ENCODE results near the gene EML4.

The EML4 gene

DNA sequence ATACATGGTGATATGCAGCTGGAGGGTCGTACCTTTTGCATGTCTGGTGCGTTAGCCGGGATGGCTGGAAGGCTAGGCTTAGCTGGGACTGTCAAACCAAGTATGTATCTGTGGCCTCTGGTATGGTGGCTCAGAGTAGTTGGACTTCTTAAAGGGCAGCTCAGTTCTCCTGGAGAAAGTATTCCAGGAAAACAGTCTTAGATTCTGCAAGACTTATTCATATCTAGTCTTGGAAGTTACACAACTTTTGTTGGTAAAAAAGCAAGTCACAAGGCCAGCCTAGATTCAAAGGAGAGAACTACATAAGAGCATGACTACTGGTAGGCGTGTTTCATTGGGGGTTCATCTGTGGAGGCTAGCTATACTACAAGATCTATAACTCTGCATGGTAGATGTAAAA lies 45.5 kb downstream of the EML4 start:
- no peak for TF ChIP-seq ZFX (IDR thresholded peaks at IDR 0.05)
- no peak for TF ChIP-seq CTCF (conservative IDR thresholded peaks at IDR 0.05)

DNA sequence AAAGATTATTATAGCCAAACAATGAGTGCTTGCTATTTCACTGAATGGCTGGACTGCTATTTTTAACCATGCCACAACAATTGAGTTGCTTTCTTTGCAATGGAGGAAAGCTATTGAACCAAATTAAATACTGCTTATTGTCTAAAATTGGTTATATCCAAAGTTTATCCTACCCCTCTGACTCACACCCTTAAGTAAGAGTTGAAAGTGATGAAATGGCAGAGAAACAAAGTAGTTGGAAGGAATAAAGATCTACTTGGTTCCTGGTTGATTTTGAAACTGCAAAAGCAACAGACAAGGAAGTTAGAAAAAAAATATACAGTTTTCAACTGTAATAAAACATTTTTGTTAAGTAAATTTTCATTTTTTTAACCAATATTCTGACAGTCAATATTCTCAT lies 47.5 kb downstream of the EML4 start:
- no peak overlapping the region for H3K27ac ChIP-seq
- TF ChIP-seq CTCF (conservative IDR thresholded peaks at IDR 0.05): no peak
- TF ChIP-seq ZFX (IDR thresholded peaks at IDR 0.05): no peak

More for the DNA sequence above, 45.5 kb downstream of the EML4 start:
- H3K27ac ChIP-seq: no peak overlapping the region

GRCh38 chr2:42217307-42217706 lies 48.2 kb downstream of the EML4 start:
- no peak overlapping the region for H3K27ac ChIP-seq
- TF ChIP-seq CTCF (conservative IDR thresholded peaks at IDR 0.05) (no peak), ZFX (IDR thresholded peaks at IDR 0.05) (no peak)

- TF ChIP-seq ZFX (IDR thresholded peaks at IDR 0.05) (no peak), CTCF (conservative IDR thresholded peaks at IDR 0.05) (no peak)
- H3K27ac ChIP-seq: no peak overlapping the region
Measured at GRCh38 chr2:42217914-42218313, 48.8 kb downstream of the EML4 start.

GRCh38 chr2:42218712-42219111 lies 49.6 kb downstream of the EML4 start:
- no peak overlapping the region for H3K27ac ChIP-seq
- no peak for TF ChIP-seq CTCF (conservative IDR thresholded peaks at IDR 0.05)
- TF ChIP-seq ZFX (IDR thresholded peaks at IDR 0.05): no peak

- H3K27ac ChIP-seq: no peak overlapping the region
- TF ChIP-seq CTCF (conservative IDR thresholded peaks at IDR 0.05) (no peak), ZFX (IDR thresholded peaks at IDR 0.05) (no peak)
Measured at GRCh38 chr2:42219160-42219559, 50.0 kb downstream of the EML4 start.

GRCh38 chr2:42220566-42220965 lies 51.4 kb downstream of the EML4 start:
- TF ChIP-seq ZFX (IDR thresholded peaks at IDR 0.05) (no peak), CTCF (conservative IDR thresholded peaks at IDR 0.05) (no peak)
- H3K27ac ChIP-seq: no peak overlapping the region
